ENCODE data around the gene ST8SIA4.

- TF ChIP-seq EZH2 (IDR thresholded peaks at IDR 0.05; ENCODE audit: borderline replicate concordance) = no peak
- TF ChIP-seq CTCF (IDR thresholded peaks at IDR 0.05; ENCODE audit: poor library complexity) = no peak
- TF ChIP-seq EZH2phosphoT487 (IDR thresholded peaks at IDR 0.05; ENCODE audit: low read depth, severe bottlenecking, unreplicated experiment) = no peak
Measured at GRCh38 chr5:100854591-100854990, 48.5 kb downstream of the ST8SIA4 start.

Measured in hepatocyte (in vitro differentiated cells).